Measurements from ENCODE around the gene PCDH1.
"Not testable (repeated sequence)": the region's sequence is repeated elsewhere in the genome, so short reads cannot be mapped to it uniquely, and the experiment has no call there.

PCDH1 gene

DNA sequence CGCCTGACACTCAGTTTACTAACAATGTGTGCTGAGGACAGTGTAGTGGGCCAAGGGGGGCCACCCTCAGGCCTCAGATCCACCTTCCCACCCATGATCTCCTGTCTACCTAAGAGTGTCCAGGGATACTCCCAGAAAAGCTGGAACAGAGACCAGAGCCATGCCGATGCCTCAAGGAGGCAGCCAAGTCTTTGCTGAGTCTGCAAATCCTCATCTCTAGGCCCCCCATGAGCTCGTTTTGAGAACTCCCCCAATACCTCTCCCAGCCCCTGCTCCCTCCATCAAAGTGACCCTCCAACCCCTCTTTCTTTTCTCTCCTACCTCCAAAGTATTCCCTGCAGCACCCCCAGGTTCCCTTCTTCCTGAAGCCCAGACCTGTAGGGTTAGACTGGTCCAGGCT lies 53.5 kb downstream of the PCDH1 start:
- Histone ChIP-seq H3K9me3 (ENCODE audit: control insufficient read depth, low read length) (no peaks in the 10 kb centered on the region), H2AFZ (no peak overlapping the region), H3K27ac (no peak overlapping the region), H3K79me2 (no peaks in the 10 kb centered on the region), H3K36me3 (ENCODE audit: control insufficient read depth, insufficient read depth, low read length) (no peaks in the 10 kb centered on the region), H3K27me3 (ENCODE audit: control insufficient read depth, insufficient read depth, low read length) (no peaks in the 10 kb centered on the region), H3K9ac (no peak overlapping the region), H3K4me2 (ENCODE audit: low read length) (no peak overlapping the region), H3K4me1 (peaks cover 8% of the 10 kb centered on the region), H3K4me3 (ENCODE audit: low read depth, low read length) (no peak overlapping the region)
- TF ChIP-seq, protein P1, sequence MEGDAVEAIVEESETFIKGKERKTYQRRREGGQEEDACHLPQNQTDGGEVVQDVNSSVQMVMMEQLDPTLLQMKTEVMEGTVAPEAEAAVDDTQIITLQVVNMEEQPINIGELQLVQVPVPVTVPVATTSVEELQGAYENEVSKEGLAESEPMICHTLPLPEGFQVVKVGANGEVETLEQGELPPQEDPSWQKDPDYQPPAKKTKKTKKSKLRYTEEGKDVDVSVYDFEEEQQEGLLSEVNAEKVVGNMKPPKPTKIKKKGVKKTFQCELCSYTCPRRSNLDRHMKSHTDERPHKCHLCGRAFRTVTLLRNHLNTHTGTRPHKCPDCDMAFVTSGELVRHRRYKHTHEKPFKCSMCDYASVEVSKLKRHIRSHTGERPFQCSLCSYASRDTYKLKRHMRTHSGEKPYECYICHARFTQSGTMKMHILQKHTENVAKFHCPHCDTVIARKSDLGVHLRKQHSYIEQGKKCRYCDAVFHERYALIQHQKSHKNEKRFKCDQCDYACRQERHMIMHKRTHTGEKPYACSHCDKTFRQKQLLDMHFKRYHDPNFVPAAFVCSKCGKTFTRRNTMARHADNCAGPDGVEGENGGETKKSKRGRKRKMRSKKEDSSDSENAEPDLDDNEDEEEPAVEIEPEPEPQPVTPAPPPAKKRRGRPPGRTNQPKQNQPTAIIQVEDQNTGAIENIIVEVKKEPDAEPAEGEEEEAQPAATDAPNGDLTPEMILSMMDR (IDR thresholded peaks at IDR 0.05), result no peak

DNA sequence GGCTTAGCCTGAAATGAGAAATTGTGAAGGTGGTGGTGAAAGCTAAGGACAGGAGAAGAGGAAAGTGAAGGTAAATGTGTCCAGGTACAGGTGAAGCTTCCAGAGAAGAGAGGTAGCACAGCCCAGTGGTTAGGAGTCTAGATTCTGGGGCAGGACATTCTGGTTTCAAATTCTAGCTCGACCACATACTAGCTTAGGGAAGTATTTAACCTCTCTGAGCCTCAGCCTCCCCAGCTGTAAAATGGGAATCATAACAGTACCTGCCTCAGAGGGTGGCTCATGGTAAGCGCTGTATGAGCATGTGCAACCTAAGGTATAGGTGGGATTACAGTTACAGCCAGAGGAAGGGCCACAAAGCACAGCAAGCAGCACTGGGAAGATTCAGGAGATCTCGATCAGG lies 55.2 kb downstream of the PCDH1 start:
- no peak overlapping the region for H3K9ac ChIP-seq
- peaks cover 8% of the 10 kb centered on the region for H3K4me1 ChIP-seq
- H2AFZ ChIP-seq, result no peak overlapping the region
- H3K9me3 ChIP-seq (ENCODE audit: control insufficient read depth, low read length), result no peaks in the 10 kb centered on the region
- H3K4me3 ChIP-seq (ENCODE audit: low read depth, low read length), result no peak overlapping the region
- no peaks in the 10 kb centered on the region for H3K27me3 ChIP-seq (ENCODE audit: control insufficient read depth, insufficient read depth, low read length)
- peak overlapping the region; percentile 60 for H3K27ac ChIP-seq
- TF ChIP-seq, protein P1 (IDR thresholded peaks at IDR 0.05), result no peak
- no peaks in the 10 kb centered on the region for H3K36me3 ChIP-seq (ENCODE audit: control insufficient read depth, insufficient read depth, low read length)
- H3K4me2 ChIP-seq (ENCODE audit: low read length), result no peak overlapping the region
- no peaks in the 10 kb centered on the region for H3K79me2 ChIP-seq

DNA sequence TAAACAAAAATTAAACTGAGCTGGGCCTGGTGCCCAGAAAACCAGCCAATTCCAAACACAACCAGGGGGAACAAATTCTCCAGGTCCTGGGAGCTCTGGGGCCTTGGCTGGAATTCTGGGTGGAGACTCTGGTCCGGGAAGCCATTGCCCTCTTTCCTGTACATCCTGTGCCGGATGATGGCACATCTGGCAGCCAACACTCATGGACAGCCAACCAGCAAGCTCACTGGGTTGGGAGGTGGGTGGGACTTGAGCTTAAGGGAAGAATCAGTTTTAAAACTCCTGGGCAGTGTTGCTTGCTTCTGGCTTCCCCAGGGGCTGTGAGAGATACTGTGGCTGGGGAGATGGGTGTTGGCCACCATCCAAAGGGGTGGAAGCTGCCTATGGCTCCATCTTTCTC lies 56.1 kb downstream of the PCDH1 start:
- no peaks in the 10 kb centered on the region for H3K79me2 ChIP-seq
- peaks cover 8% of the 10 kb centered on the region for H3K4me1 ChIP-seq
- no peaks in the 10 kb centered on the region for H3K36me3 ChIP-seq (ENCODE audit: control insufficient read depth, insufficient read depth, low read length)
- no peak overlapping the region for H3K9ac ChIP-seq
- H3K4me3 ChIP-seq (ENCODE audit: low read depth, low read length), result no peak overlapping the region
- TF ChIP-seq, protein P1 (IDR thresholded peaks at IDR 0.05), result no peak
- H3K4me2 ChIP-seq (ENCODE audit: low read length), result no peak overlapping the region
- peak overlapping the region; percentile 60 for H3K27ac ChIP-seq
- H2AFZ ChIP-seq, result no peak overlapping the region
- no peaks in the 10 kb centered on the region for H3K9me3 ChIP-seq (ENCODE audit: control insufficient read depth, low read length)
- H3K27me3 ChIP-seq (ENCODE audit: control insufficient read depth, insufficient read depth, low read length), result no peaks in the 10 kb centered on the region

DNA sequence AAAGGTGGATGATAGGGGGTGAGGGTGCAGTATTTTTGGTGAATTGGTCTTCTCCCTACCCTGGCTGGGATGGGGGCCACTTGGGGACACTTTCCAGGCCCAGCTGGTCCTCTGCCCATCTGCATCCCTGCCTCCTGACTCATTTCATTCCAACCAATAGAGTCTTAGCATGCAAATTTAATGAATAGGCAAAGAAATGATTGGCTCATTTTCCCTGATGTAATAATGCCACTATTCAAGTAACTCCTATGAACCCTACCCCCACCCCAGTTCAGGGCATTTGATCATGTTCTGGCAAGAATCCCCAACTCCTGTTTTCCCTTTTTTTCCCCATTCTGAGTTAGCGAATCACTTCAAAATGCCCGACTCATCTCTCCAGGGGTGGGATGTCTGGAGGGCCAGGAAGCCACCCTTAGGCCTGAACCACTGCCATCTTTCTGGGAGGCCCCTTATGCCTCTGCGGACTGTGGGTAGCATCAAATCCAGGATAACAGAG lies 56.7 kb downstream of the PCDH1 start:
- Histone ChIP-seq H3K79me2 (no peaks in the 10 kb centered on the region), H2AFZ (no peak overlapping the region), H3K27me3 (ENCODE audit: control insufficient read depth, insufficient read depth, low read length) (no peaks in the 10 kb centered on the region), H3K4me1 (peaks cover 7% of the 10 kb centered on the region), H3K36me3 (ENCODE audit: control insufficient read depth, insufficient read depth, low read length) (no peaks in the 10 kb centered on the region), H3K9me3 (ENCODE audit: control insufficient read depth, low read length) (no peaks in the 10 kb centered on the region), H3K4me2 (ENCODE audit: low read length) (no peak overlapping the region), H3K27ac (peak overlapping the region; percentile 48), H3K9ac (no peak overlapping the region), H3K4me3 (ENCODE audit: low read depth, low read length) (no peak overlapping the region)
- TF ChIP-seq, protein P1 (IDR thresholded peaks at IDR 0.05), result no peak

DNA sequence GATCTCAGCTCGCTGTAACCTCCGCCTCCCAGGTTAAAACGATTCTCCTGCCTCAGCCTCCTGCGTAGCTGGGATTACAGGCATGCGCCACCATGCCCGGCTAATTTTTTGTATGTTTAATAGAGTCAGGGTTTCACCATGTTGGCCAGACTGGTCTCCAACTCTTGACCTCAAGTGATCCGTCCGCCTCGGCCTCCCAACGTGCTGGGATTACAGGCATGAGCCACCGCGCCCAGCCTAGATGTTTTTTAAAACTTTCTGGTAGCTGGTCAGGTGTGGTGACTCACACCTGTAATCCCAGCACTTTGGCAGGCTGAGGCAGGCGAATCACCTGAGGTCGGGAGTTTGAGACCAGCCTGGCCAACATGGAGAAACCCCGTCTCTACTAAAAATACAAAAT lies 57.5 kb downstream of the PCDH1 start:
- H3K9me3 ChIP-seq (ENCODE audit: control insufficient read depth, low read length); H3K4me1 ChIP-seq; H3K4me3 ChIP-seq (ENCODE audit: low read depth, low read length); H3K27ac ChIP-seq; H3K79me2 ChIP-seq; H3K4me2 ChIP-seq (ENCODE audit: low read length); H3K9ac ChIP-seq; H3K27me3 ChIP-seq (ENCODE audit: control insufficient read depth, insufficient read depth, low read length); H2AFZ ChIP-seq; H3K36me3 ChIP-seq (ENCODE audit: control insufficient read depth, insufficient read depth, low read length): not testable (repeated sequence)
